ENCODE measurements around the gene EPB42.
A peak's percentile ranks its signal among the peaks of the same experiment; 100 is the strongest.

The EPB42 gene

GRCh38 chr15:43220991-43221403, at the start of gene EPB42:
EPB42 (minus strand) TSS chr15:43221018; CDS start chr15:43220825, 193 bp downstream.
- DNase-seq: no peak

- DNase-seq: no peak
Observed at GRCh38 chr15:43270113-43270665, 49.4 kb upstream of the EPB42 start.

- DNase-seq: no peak
Observed at GRCh38 chr15:43268111-43269105, 47.6 kb upstream of the EPB42 start.

- no peak for DNase-seq
Observed at GRCh38 chr15:43267439-43267838, 46.6 kb upstream of the EPB42 start.

- no peak for DNase-seq
Observed at GRCh38 chr15:43266834-43267233, 46.0 kb upstream of the EPB42 start, which contains the start of gene TGM5. TGM5 (minus strand) TSS chr15:43266928; CDS start chr15:43266849, 79 bp downstream.

- DNase-seq: no peak
Observed at GRCh38 chr15:43266386-43266785, 45.6 kb upstream of the EPB42 start.

- no peak for DNase-seq
Observed at GRCh38 chr15:43260011-43260615, 39.3 kb upstream of the EPB42 start.

- DNase-seq: no peak
Observed at GRCh38 chr15:43258781-43259180, 38.0 kb upstream of the EPB42 start.

GRCh38 chr15:43256341-43256740, 35.5 kb upstream of the EPB42 start:
- no peak for DNase-seq

- DNase-seq: no peak
Observed at GRCh38 chr15:43255376-43255775, 34.6 kb upstream of the EPB42 start.

GRCh38 chr15:43253431-43254403, 32.9 kb upstream of the EPB42 start:
- no peak for DNase-seq

- DNase-seq: no peak
Observed at GRCh38 chr15:43251871-43252250, 31.0 kb upstream of the EPB42 start.

- DNase-seq: no peak
Observed at GRCh38 chr15:43251185-43251870, 30.5 kb upstream of the EPB42 start.

GRCh38 chr15:43250785-43251184, 30.0 kb upstream of the EPB42 start:
- no peak for DNase-seq

- DNase-seq: peak; percentile 66
Observed at GRCh38 chr15:43249699-43250203, 28.9 kb upstream of the EPB42 start.

GRCh38 chr15:43249236-43249635, 28.4 kb upstream of the EPB42 start:
- DNase-seq: no peak

GRCh38 chr15:43246261-43246774, 25.5 kb upstream of the EPB42 start:
- DNase-seq: no peak

GRCh38 chr15:43244092-43244491, 23.3 kb upstream of the EPB42 start:
- DNase-seq: no peak

GRCh38 chr15:43243020-43243645, 22.3 kb upstream of the EPB42 start:
- DNase-seq: no peak

- DNase-seq: no peak
Observed at GRCh38 chr15:43242616-43243015, 21.8 kb upstream of the EPB42 start.

- no peak for DNase-seq
Observed at GRCh38 chr15:43241100-43241499, 20.3 kb upstream of the EPB42 start.
